ENCODE data around the gene PSMD6.

DNA sequence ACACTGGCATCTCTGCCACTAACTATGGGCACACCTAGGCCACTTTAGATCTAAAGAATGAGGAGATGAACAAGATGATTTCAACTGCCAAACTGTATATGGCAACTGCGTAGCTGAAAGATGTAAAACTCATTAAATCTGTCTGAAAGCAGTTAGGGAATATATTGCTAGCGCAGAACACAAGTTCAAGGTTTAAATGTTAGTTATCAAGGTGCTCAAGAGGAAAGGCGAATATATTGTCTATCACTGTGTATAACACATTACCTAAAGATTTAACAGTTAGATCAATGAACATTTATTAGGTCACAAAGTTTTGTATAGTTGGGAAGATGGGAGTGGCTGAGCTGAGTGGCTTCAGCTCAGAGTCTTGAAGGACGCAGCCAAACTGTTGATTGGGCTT, 33.9 kb upstream of the PSMD6 start:
- TF ChIP-seq, protein P1, sequence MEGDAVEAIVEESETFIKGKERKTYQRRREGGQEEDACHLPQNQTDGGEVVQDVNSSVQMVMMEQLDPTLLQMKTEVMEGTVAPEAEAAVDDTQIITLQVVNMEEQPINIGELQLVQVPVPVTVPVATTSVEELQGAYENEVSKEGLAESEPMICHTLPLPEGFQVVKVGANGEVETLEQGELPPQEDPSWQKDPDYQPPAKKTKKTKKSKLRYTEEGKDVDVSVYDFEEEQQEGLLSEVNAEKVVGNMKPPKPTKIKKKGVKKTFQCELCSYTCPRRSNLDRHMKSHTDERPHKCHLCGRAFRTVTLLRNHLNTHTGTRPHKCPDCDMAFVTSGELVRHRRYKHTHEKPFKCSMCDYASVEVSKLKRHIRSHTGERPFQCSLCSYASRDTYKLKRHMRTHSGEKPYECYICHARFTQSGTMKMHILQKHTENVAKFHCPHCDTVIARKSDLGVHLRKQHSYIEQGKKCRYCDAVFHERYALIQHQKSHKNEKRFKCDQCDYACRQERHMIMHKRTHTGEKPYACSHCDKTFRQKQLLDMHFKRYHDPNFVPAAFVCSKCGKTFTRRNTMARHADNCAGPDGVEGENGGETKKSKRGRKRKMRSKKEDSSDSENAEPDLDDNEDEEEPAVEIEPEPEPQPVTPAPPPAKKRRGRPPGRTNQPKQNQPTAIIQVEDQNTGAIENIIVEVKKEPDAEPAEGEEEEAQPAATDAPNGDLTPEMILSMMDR (IDR thresholded peaks at IDR 0.05 in 8 of 11, conservative IDR thresholded peaks at IDR 0.05 in 3 of 11), result no peak
- TF ChIP-seq POLR2A (IDR thresholded peaks at IDR 0.05) (no peak), POLR2AphosphoS5 (IDR thresholded peaks at IDR 0.05) (no peak)

All from spleen (tissue), 7 donors.